ENCODE results near the gene CSF2.

The CSF2 gene

DNA sequence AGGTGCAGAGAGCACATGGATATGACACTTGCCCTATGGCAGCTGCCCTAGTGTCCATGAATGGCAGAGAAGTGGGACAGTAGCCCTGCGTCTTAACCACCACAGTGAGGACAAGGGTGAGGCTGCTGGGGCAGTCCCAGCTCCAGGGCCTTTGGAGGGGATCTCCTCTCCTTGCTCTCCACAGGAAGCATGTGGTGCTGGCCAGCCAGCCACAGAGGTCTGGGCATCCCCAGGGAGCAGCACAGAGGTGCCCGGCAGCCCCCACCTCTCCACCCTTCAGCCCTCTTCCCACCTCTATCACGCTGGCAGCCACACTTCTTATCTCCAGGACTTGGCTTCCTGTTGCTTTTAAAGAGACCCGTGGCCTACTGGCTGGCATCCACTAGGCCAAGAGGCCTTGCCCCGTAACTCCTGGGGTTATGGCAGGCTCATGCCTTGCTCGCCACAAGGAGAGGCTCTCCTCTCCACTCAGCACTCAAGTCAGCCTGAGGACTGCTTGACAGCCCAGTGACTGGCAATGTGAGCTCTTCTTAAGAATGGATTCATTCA lies 21.9 kb downstream of the CSF2 start:
- no peaks in the 10 kb centered on the region for H3K79me1 ChIP-seq (ENCODE audit: low read length)
- H2BK120ac ChIP-seq (ENCODE audit: low read depth, low read length): no peak overlapping the region
- no peak overlapping the region for H3K4ac ChIP-seq (ENCODE audit: low read depth, low read length)
- no peaks in the 10 kb centered on the region for H3K36me3 ChIP-seq (ENCODE audit: control insufficient read depth, insufficient read depth, low read length)
- H3K27ac ChIP-seq (ENCODE audit: low read depth, low read length): no peak overlapping the region
- H4K5ac ChIP-seq (ENCODE audit: low read length): no peak overlapping the region
- no peaks in the 10 kb centered on the region for H3K27me3 ChIP-seq (ENCODE audit: insufficient read depth, low read length, poor library complexity)
- H2BK5ac ChIP-seq (ENCODE audit: low read length): no peak overlapping the region
- no peak overlapping the region for H3K4me2 ChIP-seq (ENCODE audit: low read length)
- no CpG with 5 or more reads among the region's 6 CpGs for WGBS (ENCODE audit: extremely low coverage, insufficient coverage, low lambda C conversion rate)
- H3K4me1 ChIP-seq (ENCODE audit: control insufficient read depth, low read depth, low read length): no peaks in the 10 kb centered on the region
- no peak overlapping the region for H2AK5ac ChIP-seq (ENCODE audit: low read length)
- H3K79me2 ChIP-seq (ENCODE audit: control insufficient read depth, insufficient read depth, low read length): no peaks in the 10 kb centered on the region
- H3K9ac ChIP-seq (ENCODE audit: low read length): no peak overlapping the region
- H3K4me3 ChIP-seq (ENCODE audit: low read length): no peak overlapping the region
- H3K56ac ChIP-seq (ENCODE audit: low read length): no peak overlapping the region
- no peak overlapping the region for H3K18ac ChIP-seq (ENCODE audit: low read length)
- no peak overlapping the region for H2BK15ac ChIP-seq (replicated peaks; ENCODE audit: low read depth)
- no peak for DNase-seq
- H3K23ac ChIP-seq (ENCODE audit: low read length): no peak overlapping the region
- no peak overlapping the region for H4K8ac ChIP-seq (ENCODE audit: low read depth, low read length)

GRCh38 chr5:132096904-132097303 lies 23.3 kb downstream of the CSF2 start:
- no peak overlapping the region for H2BK15ac ChIP-seq (replicated peaks; ENCODE audit: low read depth)
- no peak overlapping the region for H4K8ac ChIP-seq (ENCODE audit: low read depth, low read length)
- no peak overlapping the region for H2AK5ac ChIP-seq (ENCODE audit: low read length)
- H3K36me3 ChIP-seq (ENCODE audit: control insufficient read depth, insufficient read depth, low read length): no peaks in the 10 kb centered on the region
- no peaks in the 10 kb centered on the region for H3K4me1 ChIP-seq (ENCODE audit: control insufficient read depth, low read depth, low read length)
- H4K5ac ChIP-seq (ENCODE audit: low read length): no peak overlapping the region
- H3K9ac ChIP-seq (ENCODE audit: low read length): no peak overlapping the region
- no peaks in the 10 kb centered on the region for H3K27me3 ChIP-seq (ENCODE audit: insufficient read depth, low read length, poor library complexity)
- no peak overlapping the region for H3K4ac ChIP-seq (ENCODE audit: low read depth, low read length)
- no peak overlapping the region for H3K23ac ChIP-seq (ENCODE audit: low read length)
- no peak overlapping the region for H3K4me2 ChIP-seq (ENCODE audit: low read length)
- no peak overlapping the region for H3K27ac ChIP-seq (ENCODE audit: low read depth, low read length)
- no peaks in the 10 kb centered on the region for H3K79me1 ChIP-seq (ENCODE audit: low read length)
- no CpG with 5 or more reads among the region's 3 CpGs for WGBS (ENCODE audit: extremely low coverage, insufficient coverage, low lambda C conversion rate)
- no peak for DNase-seq
- no peak overlapping the region for H3K56ac ChIP-seq (ENCODE audit: low read length)
- no peaks in the 10 kb centered on the region for H3K79me2 ChIP-seq (ENCODE audit: control insufficient read depth, insufficient read depth, low read length)
- H3K4me3 ChIP-seq (ENCODE audit: low read length): no peak overlapping the region
- no peak overlapping the region for H2BK5ac ChIP-seq (ENCODE audit: low read length)
- H3K18ac ChIP-seq (ENCODE audit: low read length): no peak overlapping the region
- H2BK120ac ChIP-seq (ENCODE audit: low read depth, low read length): no peak overlapping the region

DNA sequence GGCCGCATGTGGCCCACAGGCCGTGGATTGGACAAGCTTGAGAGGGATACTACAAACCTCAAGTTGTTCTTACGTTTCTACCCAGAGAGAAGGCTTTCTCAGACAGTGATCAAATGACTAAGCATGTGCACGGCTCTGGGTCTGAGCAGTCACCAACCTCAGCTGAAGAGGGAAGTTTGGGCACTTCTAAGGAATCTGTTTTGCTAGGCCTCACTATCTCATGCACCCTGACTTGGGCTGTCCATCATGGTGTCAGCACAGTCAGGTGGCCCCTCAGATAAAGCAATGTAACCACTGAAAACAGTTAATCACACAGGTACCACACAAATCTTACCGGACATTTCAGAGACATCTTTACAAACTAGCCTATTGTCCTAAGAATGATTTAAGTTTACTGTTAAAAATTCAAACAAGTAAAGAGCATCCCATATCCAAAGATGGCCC lies 24.6 kb downstream of the CSF2 start:
- Histone ChIP-seq H3K79me1 (ENCODE audit: low read length) (no peaks in the 10 kb centered on the region), H4K5ac (ENCODE audit: low read length) (no peak overlapping the region), H3K18ac (ENCODE audit: low read length) (no peak overlapping the region), H3K4me3 (ENCODE audit: low read length) (no peak overlapping the region), H3K27me3 (ENCODE audit: insufficient read depth, low read length, poor library complexity) (no peaks in the 10 kb centered on the region), H2BK5ac (ENCODE audit: low read length) (no peak overlapping the region), H3K56ac (ENCODE audit: low read length) (no peak overlapping the region), H2AK5ac (ENCODE audit: low read length) (no peak overlapping the region), H2BK120ac (ENCODE audit: low read depth, low read length) (no peak overlapping the region), H3K27ac (ENCODE audit: low read depth, low read length) (no peak overlapping the region), H3K36me3 (ENCODE audit: control insufficient read depth, insufficient read depth, low read length) (no peaks in the 10 kb centered on the region), H3K9ac (ENCODE audit: low read length) (no peak overlapping the region), H3K4ac (ENCODE audit: low read depth, low read length) (no peak overlapping the region), H3K79me2 (ENCODE audit: control insufficient read depth, insufficient read depth, low read length) (no peaks in the 10 kb centered on the region), H2BK15ac (replicated peaks; ENCODE audit: low read depth) (no peak overlapping the region), H3K4me2 (ENCODE audit: low read length) (no peak overlapping the region), H3K4me1 (ENCODE audit: control insufficient read depth, low read depth, low read length) (no peaks in the 10 kb centered on the region), H4K8ac (ENCODE audit: low read depth, low read length) (no peak overlapping the region), H3K23ac (ENCODE audit: low read length) (no peak overlapping the region)
- WGBS (ENCODE audit: extremely low coverage, insufficient coverage, low lambda C conversion rate): no CpG with 5 or more reads among the region's 5 CpGs
- DNase-seq: no peak

DNA sequence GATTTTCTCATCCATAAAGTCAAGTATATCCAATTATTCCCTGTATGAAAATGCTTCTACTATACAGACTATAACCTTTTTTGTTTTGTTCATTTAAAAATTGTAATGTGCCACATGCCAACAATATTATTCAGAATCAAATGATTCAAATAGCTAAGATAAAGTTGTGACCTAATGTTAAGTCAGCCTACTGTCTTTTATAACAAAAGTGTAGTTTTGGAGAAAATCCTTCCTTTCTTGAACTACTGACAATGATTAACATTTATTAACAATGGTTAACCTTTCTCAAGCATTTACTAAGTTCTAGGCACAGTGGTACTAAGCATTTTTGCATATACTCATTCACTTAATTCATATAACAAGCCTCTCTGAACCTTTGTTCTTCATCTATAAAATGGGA lies 25.0 kb downstream of the CSF2 start:
- Histone ChIP-seq H3K36me3 (ENCODE audit: control insufficient read depth, insufficient read depth, low read length) (no peaks in the 10 kb centered on the region), H3K27ac (ENCODE audit: low read depth, low read length) (no peak overlapping the region), H2BK120ac (ENCODE audit: low read depth, low read length) (no peak overlapping the region)

DNA sequence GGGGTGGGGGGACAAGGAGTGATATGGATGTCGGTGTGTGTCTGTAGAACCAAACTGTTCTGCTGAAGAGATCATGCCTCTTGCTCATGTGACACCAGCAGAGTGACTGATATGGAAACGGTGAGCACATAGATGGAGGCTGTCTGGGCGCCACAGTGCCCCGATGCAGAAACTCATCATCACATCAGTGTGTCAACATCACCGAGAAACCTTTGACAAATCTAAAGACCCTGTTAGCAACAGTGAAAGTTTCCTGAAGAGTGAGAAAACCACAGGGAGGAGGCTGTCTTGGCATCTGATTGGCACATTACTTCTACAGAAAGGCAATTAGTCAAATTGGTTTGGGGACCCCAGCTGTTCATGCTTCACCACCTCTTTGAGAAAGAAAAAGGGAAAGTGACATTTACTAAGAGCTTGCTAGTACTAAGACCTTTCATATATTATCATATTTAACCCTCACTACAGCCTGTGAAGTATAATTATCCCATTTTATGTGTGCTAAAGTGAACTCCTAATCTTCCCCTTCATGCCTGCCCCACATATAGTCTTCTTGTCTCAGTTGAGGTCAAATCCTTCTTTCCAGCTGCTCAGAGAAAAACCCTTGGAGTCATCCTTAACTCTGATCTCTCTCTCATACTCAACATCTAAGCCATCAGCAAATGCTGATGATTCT lies 25.6 kb downstream of the CSF2 start:
- H3K36me3 ChIP-seq (ENCODE audit: control insufficient read depth, insufficient read depth, low read length): no peaks in the 10 kb centered on the region
- H3K23ac ChIP-seq (ENCODE audit: low read length): no peak overlapping the region
- no peak overlapping the region for H3K27ac ChIP-seq (ENCODE audit: low read depth, low read length)
- no peak overlapping the region for H3K56ac ChIP-seq (ENCODE audit: low read length)
- no peak overlapping the region for H3K9ac ChIP-seq (ENCODE audit: low read length)
- H3K27me3 ChIP-seq (ENCODE audit: insufficient read depth, low read length, poor library complexity): no peaks in the 10 kb centered on the region
- no peak overlapping the region for H2BK15ac ChIP-seq (replicated peaks; ENCODE audit: low read depth)
- H3K4ac ChIP-seq (ENCODE audit: low read depth, low read length): no peak overlapping the region
- no peaks in the 10 kb centered on the region for H3K79me1 ChIP-seq (ENCODE audit: low read length)
- no peak overlapping the region for H2BK5ac ChIP-seq (ENCODE audit: low read length)
- no peak overlapping the region for H3K4me3 ChIP-seq (ENCODE audit: low read length)
- DNase-seq: no peak
- no peak overlapping the region for H4K8ac ChIP-seq (ENCODE audit: low read depth, low read length)
- no peak overlapping the region for H3K18ac ChIP-seq (ENCODE audit: low read length)
- H2AK5ac ChIP-seq (ENCODE audit: low read length): no peak overlapping the region
- no peaks in the 10 kb centered on the region for H3K79me2 ChIP-seq (ENCODE audit: control insufficient read depth, insufficient read depth, low read length)
- WGBS (ENCODE audit: extremely low coverage, insufficient coverage, low lambda C conversion rate): no CpG with 5 or more reads among the region's 5 CpGs
- no peak overlapping the region for H4K5ac ChIP-seq (ENCODE audit: low read length)
- H3K4me2 ChIP-seq (ENCODE audit: low read length): no peak overlapping the region
- H2BK120ac ChIP-seq (ENCODE audit: low read depth, low read length): no peak overlapping the region
- H3K4me1 ChIP-seq (ENCODE audit: control insufficient read depth, low read depth, low read length): no peaks in the 10 kb centered on the region

More for the DNA sequence above, 25.0 kb downstream of the CSF2 start:
- Histone ChIP-seq H3K4me1 (ENCODE audit: control insufficient read depth, low read depth, low read length) (no peaks in the 10 kb centered on the region), H3K4me2 (ENCODE audit: low read length) (no peak overlapping the region), H3K56ac (ENCODE audit: low read length) (no peak overlapping the region), H2AK5ac (ENCODE audit: low read length) (no peak overlapping the region), H4K5ac (ENCODE audit: low read length) (no peak overlapping the region), H3K23ac (ENCODE audit: low read length) (no peak overlapping the region), H4K8ac (ENCODE audit: low read depth, low read length) (no peak overlapping the region), H3K79me1 (ENCODE audit: low read length) (no peaks in the 10 kb centered on the region), H3K4ac (ENCODE audit: low read depth, low read length) (no peak overlapping the region), H3K27me3 (ENCODE audit: insufficient read depth, low read length, poor library complexity) (no peaks in the 10 kb centered on the region), H3K4me3 (ENCODE audit: low read length) (no peak overlapping the region), H3K9ac (ENCODE audit: low read length) (no peak overlapping the region), H2BK15ac (replicated peaks; ENCODE audit: low read depth) (no peak overlapping the region), H2BK5ac (ENCODE audit: low read length) (no peak overlapping the region), H3K18ac (ENCODE audit: low read length) (no peak overlapping the region), H3K79me2 (ENCODE audit: control insufficient read depth, insufficient read depth, low read length) (no peaks in the 10 kb centered on the region)
- no peak for DNase-seq

- Histone ChIP-seq H2BK15ac (replicated peaks; ENCODE audit: low read depth) (no peak overlapping the region), H3K79me1 (ENCODE audit: low read length) (no peaks in the 10 kb centered on the region), H2AK5ac (ENCODE audit: low read length) (no peak overlapping the region), H3K27ac (ENCODE audit: low read depth, low read length) (no peak overlapping the region), H3K9ac (ENCODE audit: low read length) (no peak overlapping the region), H3K36me3 (ENCODE audit: control insufficient read depth, insufficient read depth, low read length) (no peaks in the 10 kb centered on the region), H3K79me2 (ENCODE audit: control insufficient read depth, insufficient read depth, low read length) (no peaks in the 10 kb centered on the region), H3K4me1 (ENCODE audit: control insufficient read depth, low read depth, low read length) (no peaks in the 10 kb centered on the region), H3K27me3 (ENCODE audit: insufficient read depth, low read length, poor library complexity) (no peaks in the 10 kb centered on the region), H2BK120ac (ENCODE audit: low read depth, low read length) (no peak overlapping the region), H2BK5ac (ENCODE audit: low read length) (no peak overlapping the region), H4K5ac (ENCODE audit: low read length) (no peak overlapping the region), H3K4me2 (ENCODE audit: low read length) (no peak overlapping the region), H3K56ac (ENCODE audit: low read length) (no peak overlapping the region), H4K8ac (ENCODE audit: low read depth, low read length) (no peak overlapping the region), H3K23ac (ENCODE audit: low read length) (no peak overlapping the region), H3K18ac (ENCODE audit: low read length) (no peak overlapping the region), H3K4ac (ENCODE audit: low read depth, low read length) (no peak overlapping the region), H3K4me3 (ENCODE audit: low read length) (no peak overlapping the region)
- no peak for DNase-seq
- WGBS (ENCODE audit: extremely low coverage, insufficient coverage, low lambda C conversion rate): no CpG with 5 or more reads among the region's 3 CpGs
Observed at GRCh38 chr5:132099905-132100304, 26.3 kb downstream of the CSF2 start.

Data from mesendoderm (in vitro differentiated cells).